GM18868 (cell line): ENCODE data around the gene ILK.

Source experiments
- ATAC-seq: cut with Tn5 transposase; IDR thresholded peaks from one replicate; pipeline ENCODE4 v1.9.1; 2021; ENCODE audit warnings: mild to moderate bottlenecking, moderate library complexity; ENCODE audit not compliant: unreplicated experiment

ILK gene

DNA sequence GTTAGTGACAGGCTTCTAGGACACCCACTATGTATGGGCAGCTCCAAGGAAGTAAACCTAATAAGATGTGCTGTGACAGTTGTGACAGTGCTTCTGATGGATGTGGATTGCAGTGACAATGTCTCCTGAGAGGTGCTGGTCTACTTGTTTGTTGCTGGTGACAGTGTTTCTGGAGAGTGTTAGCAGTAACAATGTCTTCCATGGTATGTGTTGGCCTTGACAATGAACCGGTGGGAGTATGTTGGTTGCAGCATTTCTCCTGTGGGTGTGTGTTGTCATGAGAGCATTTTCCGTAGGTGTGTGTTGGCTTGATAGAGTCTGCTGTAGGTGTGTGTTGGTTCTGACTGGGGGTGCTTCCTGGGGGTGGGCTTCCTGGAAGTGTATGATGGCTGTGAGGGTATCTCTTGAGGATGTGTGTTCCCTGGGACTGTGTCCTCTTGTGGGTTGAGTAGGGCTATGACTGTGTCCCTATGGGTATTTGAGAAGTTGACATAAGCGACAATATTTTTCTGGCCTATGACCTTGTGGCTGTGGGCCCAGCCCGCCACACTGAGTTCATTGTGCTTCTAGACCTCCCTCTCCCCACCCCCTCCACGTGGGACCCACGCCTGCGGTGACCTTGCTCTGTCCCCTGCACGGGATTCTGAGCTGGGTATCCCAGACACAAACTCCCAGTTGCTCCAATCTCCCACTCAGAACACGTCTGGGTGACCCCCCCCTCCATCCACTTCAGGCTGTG is 50.9 kb downstream of the ILK start:
- no peak for ATAC-seq

DNA sequence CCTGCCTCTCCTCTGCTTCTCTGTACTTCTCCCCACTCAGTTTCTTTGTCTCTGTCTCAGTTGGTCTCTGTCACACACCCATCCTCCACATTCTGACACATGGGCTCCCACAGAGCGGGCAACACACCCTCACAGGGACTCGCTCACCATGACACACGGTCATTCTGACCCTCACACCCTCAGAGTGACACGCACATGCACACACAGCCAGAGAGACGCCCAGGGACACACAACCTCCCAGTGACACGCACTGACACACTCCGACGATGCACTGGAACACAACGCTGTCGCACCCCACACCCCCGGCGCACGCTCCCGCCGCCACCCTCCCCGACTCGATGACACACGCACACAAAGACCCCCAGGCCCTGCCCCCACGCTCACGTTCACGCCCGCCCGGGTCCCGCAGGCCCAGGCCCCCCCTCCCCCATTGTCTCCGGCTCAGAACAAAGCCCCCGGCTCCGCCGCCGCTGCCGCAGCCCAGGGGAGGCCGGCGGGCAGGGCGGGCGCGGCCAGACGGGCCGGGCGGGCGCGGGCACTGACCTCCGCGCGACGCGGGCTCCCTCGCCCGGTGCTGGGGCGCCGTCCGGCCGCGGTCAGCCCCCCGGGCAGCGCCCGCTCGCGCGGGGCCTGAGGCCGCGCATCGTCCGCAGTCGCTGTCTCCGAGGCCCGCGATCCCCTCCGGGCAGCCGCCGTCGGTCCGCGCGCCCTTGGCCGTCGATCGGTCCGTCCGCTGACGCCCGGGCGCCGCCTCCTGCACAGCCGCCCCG is 51.6 kb downstream of the ILK start:
- ATAC-seq: no peak

DNA sequence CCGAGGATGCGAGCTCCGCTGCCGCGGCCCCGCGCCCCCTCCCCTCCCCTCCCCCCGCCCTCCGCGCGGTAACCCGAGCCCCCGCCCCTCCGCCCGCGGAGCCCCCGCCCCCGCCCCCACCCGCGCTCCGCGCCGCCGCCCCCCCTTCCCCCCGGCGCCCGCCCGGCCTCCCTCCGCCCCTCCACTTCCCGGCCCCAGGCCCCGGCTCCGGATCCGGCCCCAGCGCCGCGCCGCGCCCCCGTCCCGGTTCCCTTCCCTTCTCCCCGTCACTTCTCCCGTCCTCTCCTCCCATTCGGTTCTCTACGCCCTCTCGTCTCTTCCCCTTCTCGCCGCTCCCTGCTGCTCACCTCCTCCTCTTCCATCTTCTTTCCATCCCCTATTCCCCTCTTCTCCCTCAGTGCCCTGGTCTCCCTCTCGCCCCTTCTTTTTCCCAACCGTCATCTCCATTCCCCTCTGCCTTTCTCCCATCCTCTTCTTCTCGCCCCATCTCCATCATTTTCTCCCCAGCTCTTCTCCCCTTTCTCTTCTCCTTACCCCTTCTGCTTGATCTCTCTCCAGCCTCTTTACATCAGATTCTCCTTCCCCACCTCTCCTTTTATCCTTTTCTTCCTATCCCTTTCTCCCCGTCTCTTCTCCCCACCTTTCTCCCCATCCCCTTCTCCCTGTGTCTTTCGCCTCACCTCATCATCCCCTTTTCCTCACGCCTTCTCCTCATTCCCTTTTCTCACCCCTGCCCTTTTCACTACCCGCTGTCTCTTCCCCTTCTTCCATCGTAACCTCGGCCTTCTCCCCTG is 52.4 kb downstream of the ILK start, which contains the start of gene DCHS1:
DCHS1 (minus strand) TSS at position 20 of the 794 bp plus-strand sequence. CDS start 14,196 bp downstream, outside the sequence.
- no peak for ATAC-seq

DNA sequence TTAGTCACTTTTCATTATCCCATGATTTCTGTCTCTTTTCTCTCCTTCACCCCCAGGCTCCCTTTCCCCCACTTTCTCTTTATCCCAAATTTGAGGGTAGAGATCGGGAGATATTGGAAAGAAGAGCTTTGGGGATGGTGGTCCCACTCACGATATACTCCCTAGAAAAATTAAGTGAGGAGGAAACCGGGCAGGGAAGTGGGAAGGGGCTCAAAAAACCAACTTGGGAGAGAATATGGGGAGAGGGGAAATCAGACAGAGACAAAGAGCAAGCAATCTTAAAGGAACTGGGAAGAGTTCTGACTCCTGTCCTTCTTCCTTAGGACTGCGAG is 53.0 kb downstream of the ILK start:
- no peak for ATAC-seq

DNA sequence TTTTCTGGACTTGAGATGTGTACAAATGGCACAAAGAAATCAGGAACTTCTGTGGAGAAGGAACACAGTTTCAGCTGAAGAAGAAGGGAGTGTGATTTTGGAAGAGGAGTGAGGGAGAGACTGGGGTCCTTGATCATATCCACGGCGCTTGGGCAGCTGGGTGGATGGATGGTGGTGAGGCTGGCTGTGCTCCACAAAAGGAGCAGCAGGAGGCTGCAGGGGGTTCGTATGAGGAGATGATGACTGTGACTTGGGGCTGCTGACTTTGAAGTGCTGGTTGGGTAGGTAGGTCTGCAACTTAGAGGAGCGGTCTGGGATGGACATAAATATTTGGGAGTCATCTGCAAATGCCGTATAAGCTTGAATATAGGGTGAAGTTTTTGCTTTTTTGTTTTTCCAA is 53.4 kb downstream of the ILK start:
- no peak for ATAC-seq

DNA sequence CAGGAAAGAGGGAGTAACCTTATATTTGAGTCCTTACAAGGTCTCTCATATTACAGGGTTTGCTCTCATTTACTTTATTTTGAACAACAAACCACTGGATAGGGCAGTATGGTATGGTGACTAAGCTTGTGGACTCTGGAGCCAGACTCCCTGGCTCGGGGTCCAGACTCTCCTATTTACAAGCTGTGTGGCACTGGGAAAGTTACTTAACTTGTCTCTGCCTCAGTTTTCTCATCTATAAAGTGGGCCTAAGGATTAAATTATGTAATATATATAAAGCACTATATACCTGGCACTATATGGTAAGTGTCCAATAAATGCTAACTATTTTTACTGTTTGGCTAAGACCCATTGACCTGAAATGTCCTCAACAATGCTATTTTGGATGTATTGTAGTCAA is 53.8 kb downstream of the ILK start:
- no peak for ATAC-seq

DNA sequence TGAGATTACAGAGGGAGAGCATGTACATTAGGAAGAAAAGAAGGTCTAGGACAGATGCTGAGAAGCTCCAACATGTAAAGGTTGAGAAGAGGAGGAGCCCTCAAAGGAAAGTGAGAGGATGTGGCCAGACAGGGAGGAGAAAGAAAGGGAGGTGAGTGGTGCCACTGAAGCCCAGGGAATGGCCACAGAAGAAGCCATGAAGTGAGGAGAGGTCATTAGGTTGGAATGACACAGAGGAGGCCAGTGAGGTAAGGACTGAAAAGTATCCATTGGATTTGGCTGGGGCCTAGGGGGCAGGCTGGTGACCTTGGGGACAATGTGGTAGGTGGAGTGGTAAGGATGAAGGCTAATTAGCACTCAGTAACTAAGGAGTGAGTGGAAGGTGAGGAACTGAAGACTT is 55.1 kb downstream of the ILK start:
- no peak for ATAC-seq
